Measurements from ENCODE around the gene NIT2.

GRCh38 chr3:100400780-100401673 lies 66.5 kb downstream of the NIT2 start, which contains the start of the genes LNP1 and TOMM70:
- no peak for TF ChIP-seq ATF2 (IDR thresholded peaks at IDR 0.05; ENCODE audit: low read length)
- no peak for TF ChIP-seq USF1 (IDR thresholded peaks at IDR 0.05; ENCODE audit: borderline replicate concordance, extremely low read length, insufficient read depth, low read depth, low read length)
- TF ChIP-seq MAX (IDR thresholded peaks at IDR 0.05; ENCODE audit: low read depth, low read length): peak; percentile 48
- TF ChIP-seq ZNF274 (IDR thresholded peaks at IDR 0.05; ENCODE audit: insufficient read depth, insufficient read length): no peak
- no peak for TF ChIP-seq FOS (IDR thresholded peaks at IDR 0.05; ENCODE audit: borderline replicate concordance, extremely low read depth, insufficient read length)
- TF ChIP-seq RAD21 (IDR thresholded peaks at IDR 0.05; ENCODE audit: insufficient read depth, low read depth, low read length): no peak
- 0 out of 2 replicates have a peak, but pooled peaks have one; percentile 73 for TF ChIP-seq ZNF207 (IDR thresholded peaks at IDR 0.05; ENCODE audit: borderline replicate concordance)
- TF ChIP-seq BRCA1 (IDR thresholded peaks at IDR 0.05; ENCODE audit: low read depth, low read length): no peak
- TF ChIP-seq CTCF (IDR thresholded peaks at IDR 0.05 in 2 of 3, conservative IDR thresholded peaks at IDR 0.05 in 1 of 3; ENCODE audit: control insufficient read depth in 2 of 3, extremely low read depth in 1 of 3, insufficient read depth in 1 of 3, low read depth in 3 of 3, low read length in 3 of 3): no peak
- TF ChIP-seq NFYB (IDR thresholded peaks at IDR 0.05; ENCODE audit: insufficient read depth, low read depth, low read length): peak; percentile 80; the same call in 1 of the 2 replicates
- TF ChIP-seq HDAC6 (IDR thresholded peaks at IDR 0.05; ENCODE audit: unreplicated experiment): no peak
